ENCODE measurements around the gene TMEM87B. TPM values are rescaled to one million over a fixed set of nuclear protein-coding genes. Genes with fewer than 3 reads are reported as not detected.

TMEM87B gene
- total and polyA plus RNA-seq, 2 of the 4 experiments (the other 2 are of a cell fraction), result 6.3 to 12.5 TPM

GRCh38 chr2:112142525-112143078 is 87.5 kb downstream of the TMEM87B start:
- DNase-seq, result no peak
- Histone ChIP-seq H3K4ac (ENCODE audit: low read depth, low read length) (no peak overlapping the region), H2BK15ac (ENCODE audit: low read depth, low read length) (no peak overlapping the region), H3K18ac (ENCODE audit: low read depth, low read length) (no peak overlapping the region), H3K9me3 (ENCODE audit: control insufficient read depth, insufficient read depth, low read length) (no peaks in the 10 kb centered on the region), H3K27ac (ENCODE audit: insufficient read depth, low read length) (no peak overlapping the region), H4K8ac (ENCODE audit: low read depth in 2 of 2, low read length in 2 of 2) (no peak overlapping the region), H3K79me1 (ENCODE audit: low read depth in 1 of 2, low read length in 2 of 2) (no peaks in the 10 kb centered on the region), H3K36me3 (ENCODE audit: control insufficient read depth, insufficient read depth, low read length) (no peaks in the 10 kb centered on the region), H3K9me1 (ENCODE audit: insufficient read depth, low read length) (peaks cover 7% of the 10 kb centered on the region), H4K91ac (ENCODE audit: insufficient read depth, low read depth, low read length) (no peak overlapping the region), H3K23ac (ENCODE audit: low read depth, low read length) (no peak overlapping the region), H2BK20ac (ENCODE audit: low read depth, low read length) (no peak overlapping the region), H2AK9ac (replicated peaks; ENCODE audit: low read depth, low read length, poor library complexity) (no peak overlapping the region), H3K56ac (ENCODE audit: extremely low read depth, insufficient read depth, low read length) (no peak overlapping the region), H3K9ac (ENCODE audit: low read depth, low read length) (no peak overlapping the region), H3K14ac (replicated peaks; ENCODE audit: low read depth, low read length) (no peak overlapping the region), H2BK5ac (ENCODE audit: low read depth, low read length, poor library complexity, severe bottlenecking) (peak overlapping the region; percentile 17), H2BK120ac (ENCODE audit: low read depth, low read length) (no peak overlapping the region), H3K27me3 (ENCODE audit: control insufficient read depth, insufficient read depth, low read length) (no peaks in the 10 kb centered on the region), H3K4me3 (ENCODE audit: insufficient read depth, low read depth, low read length) (no peak overlapping the region), H4K20me1 (ENCODE audit: insufficient read depth, low read length) (no peaks in the 10 kb centered on the region), H4K5ac (ENCODE audit: low read depth, low read length) (no peak overlapping the region), H3K4me2 (ENCODE audit: low read depth, low read length) (no peak overlapping the region), H2AFZ (replicated peaks; ENCODE audit: low read length, poor library complexity) (no peak overlapping the region), H3K4me1 (ENCODE audit: control insufficient read depth, insufficient read depth, low read length) (peaks cover 4% of the 10 kb centered on the region; the same call in 1 of the 2 replicates), H2AK5ac (ENCODE audit: low read depth, low read length) (no peak overlapping the region)
- 84% methylated on average over 6 of the region's 8 CpGs; no CpG with 5 or more reads in 1 of the 2 experiments for WGBS, 2 experiments (ENCODE audit: extremely low coverage in 2 of 2, insufficient read length in 1 of 2)
- dilution Hi-C loops (cut with HindIII; ENCODE audit: low sequenced_read_pairs, unreplicated experiment) (no loop called here), intact Hi-C loops (cut with micrococcal nuclease) (no loop called here), in situ Hi-C loops (cut with MboI; ENCODE audit: low sequenced_read_pairs) (no loop called here)
- ChIA-PET CTCF (no interaction called here), POLR2A (ENCODE audit: unreplicated experiment) (no interaction called here)
- TF ChIP-seq CTCF (conservative IDR thresholded peaks at IDR 0.05; ENCODE audit: low read depth, low read length), result no peak
- TF ChIP-seq RCOR1 (IDR thresholded peaks at IDR 0.05; ENCODE audit: insufficient replicate concordance, low read length), result no peak
- no peak for TF ChIP-seq MAFK (IDR thresholded peaks at IDR 0.05; ENCODE audit: low read depth, low read length)
- no peak for TF ChIP-seq POLR2A (IDR thresholded peaks at IDR 0.05; ENCODE audit: low read depth, low read length)
- TF ChIP-seq USF2 (IDR thresholded peaks at IDR 0.05; ENCODE audit: low read depth, low read length), result no peak
- TF ChIP-seq MXI1 (IDR thresholded peaks at IDR 0.05; ENCODE audit: borderline replicate concordance, low read depth, low read length), result no peak
- no peak for TF ChIP-seq RAD21 (IDR thresholded peaks at IDR 0.05; ENCODE audit: low read length)
- no peak for TF ChIP-seq FOS (IDR thresholded peaks at IDR 0.05; ENCODE audit: low read depth, low read length)
- TF ChIP-seq NFE2L2 (IDR thresholded peaks at IDR 0.05; ENCODE audit: low read depth, low read length), result no peak
- TF ChIP-seq RFX5 (IDR thresholded peaks at IDR 0.05; ENCODE audit: low read depth, low read length), result no peak
- TF ChIP-seq SMC3 (IDR thresholded peaks at IDR 0.05; ENCODE audit: low read depth, low read length), result no peak
- no peak for TF ChIP-seq ELK1 (IDR thresholded peaks at IDR 0.05; ENCODE audit: borderline replicate concordance, low read depth, low read length)
- no peak for TF ChIP-seq CHD1 (IDR thresholded peaks at IDR 0.05; ENCODE audit: low read depth, low read length)
- no peak for TF ChIP-seq BHLHE40 (IDR thresholded peaks at IDR 0.05; ENCODE audit: low read depth, low read length)
- TF ChIP-seq CEBPB (IDR thresholded peaks at IDR 0.05; ENCODE audit: low read depth, low read length), result no peak
- no peak for TF ChIP-seq MAZ (IDR thresholded peaks at IDR 0.05; ENCODE audit: borderline replicate concordance, low read depth, low read length)
- BruUV-seq (replicated peaks), result no TSS peak
- ATAC-seq (ENCODE audit: low read depth), result no peak

Data from IMR-90 (cell line).